OCI-M2 (cell line): ENCODE results near the gene ANKRD55.

Source experiments
- DNase-seq: peaks from one replicate; lab custom pipeline; 2025; ENCODE audit not compliant: unreplicated experiment; lab: John Stamatoyannopoulos, UW

Gene ANKRD55

DNA sequence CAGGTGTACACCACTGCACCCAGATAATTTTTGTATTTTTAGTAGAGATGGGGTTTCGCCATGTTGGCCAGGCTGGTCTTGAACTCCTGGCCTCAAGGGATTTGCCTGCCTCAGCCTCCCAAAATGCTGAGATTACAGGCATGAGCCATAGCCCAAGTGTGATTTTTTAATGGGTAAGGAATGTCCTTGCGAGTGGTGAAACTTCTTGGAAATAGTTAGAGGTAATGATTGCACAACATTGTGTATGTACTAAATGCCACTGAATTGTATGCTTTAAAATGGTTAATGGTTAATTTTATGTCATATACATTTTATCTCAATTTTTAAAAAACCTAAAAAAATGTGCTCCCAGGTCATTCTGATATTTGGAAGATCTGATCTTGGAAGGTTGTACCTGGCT is 178.5 kb downstream of the ANKRD55 start:
- DNase-seq, result no peak

GRCh38 chr5:56053363-56053762 is 179.8 kb downstream of the ANKRD55 start:
- no peak for DNase-seq

GRCh38 chr5:56052735-56053134 is 180.4 kb downstream of the ANKRD55 start:
- DNase-seq, result no peak

GRCh38 chr5:56050551-56051255 is 182.4 kb downstream of the ANKRD55 start:
- DNase-seq, result no peak
